Fibroblast of mammary gland (primary cell): ENCODE measurements around the gene TUBB.

Source experiments
- DNase-seq: peaks from one replicate; pipeline ENCODE4 v3.0.0-alpha.2; 2010; ENCODE audit warnings: low read depth
- H3K4me3 ChIP-seq: 2 replicates; pipeline ENCODE4 v1.5.1; 2011; ENCODE audit warnings: low read depth, mild to moderate bottlenecking, low read length, moderate library complexity; ENCODE audit not compliant: control insufficient read depth
- CTCF ChIP-seq: conservative IDR thresholded peaks from 2 replicates; pipeline ENCODE4 v1.5.1; 2011; ENCODE audit warnings: low read depth, low read length, inconsistent platforms; ENCODE audit not compliant: control insufficient read depth, insufficient read depth

The TUBB gene

GRCh38 chr6:30725713-30726505 is 5.8 kb downstream of the TUBB start:
- H3K4me3 ChIP-seq = no peak overlapping the region
- TF ChIP-seq CTCF = no peak
- peak; percentile 69 for DNase-seq

- TF ChIP-seq CTCF = no peak
- no peak for DNase-seq
- no peak overlapping the region for H3K4me3 ChIP-seq
Observed at GRCh38 chr6:30726506-30727413, 6.6 kb downstream of the TUBB start.

DNA sequence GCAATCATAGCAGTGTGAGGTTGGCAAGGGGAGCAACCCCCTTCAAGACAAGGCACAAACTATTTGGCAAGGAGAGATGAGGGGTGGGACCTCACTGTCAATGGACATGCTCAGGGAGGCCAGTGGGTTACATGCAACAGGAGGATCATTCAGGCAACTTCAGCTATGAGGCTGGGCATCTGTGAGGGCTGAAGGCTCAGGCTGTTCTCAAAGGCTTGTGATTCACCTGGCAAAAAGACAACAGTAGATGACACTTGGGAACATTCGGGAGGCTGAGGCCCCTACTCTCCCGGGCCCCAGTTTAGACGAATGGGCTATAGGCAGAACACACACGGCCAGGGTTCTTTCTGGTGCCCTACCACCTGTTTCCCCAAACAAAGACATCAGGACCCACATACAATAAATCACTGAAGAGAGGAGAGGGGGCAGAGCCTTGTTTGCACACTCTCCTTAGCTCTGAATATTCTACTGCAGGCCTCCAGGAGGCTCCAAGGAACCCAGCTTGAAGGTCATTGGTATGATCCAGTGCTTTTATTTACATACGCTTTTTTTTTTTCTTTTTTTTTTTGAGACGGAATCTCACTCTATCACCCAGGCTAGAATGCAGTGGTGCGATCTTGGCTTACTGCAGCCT is 7.9 kb downstream of the TUBB start:
- H3K4me3 ChIP-seq = no peak overlapping the region
- peak; percentile 71 for DNase-seq
- peak; percentile 45 for TF ChIP-seq CTCF

DNA sequence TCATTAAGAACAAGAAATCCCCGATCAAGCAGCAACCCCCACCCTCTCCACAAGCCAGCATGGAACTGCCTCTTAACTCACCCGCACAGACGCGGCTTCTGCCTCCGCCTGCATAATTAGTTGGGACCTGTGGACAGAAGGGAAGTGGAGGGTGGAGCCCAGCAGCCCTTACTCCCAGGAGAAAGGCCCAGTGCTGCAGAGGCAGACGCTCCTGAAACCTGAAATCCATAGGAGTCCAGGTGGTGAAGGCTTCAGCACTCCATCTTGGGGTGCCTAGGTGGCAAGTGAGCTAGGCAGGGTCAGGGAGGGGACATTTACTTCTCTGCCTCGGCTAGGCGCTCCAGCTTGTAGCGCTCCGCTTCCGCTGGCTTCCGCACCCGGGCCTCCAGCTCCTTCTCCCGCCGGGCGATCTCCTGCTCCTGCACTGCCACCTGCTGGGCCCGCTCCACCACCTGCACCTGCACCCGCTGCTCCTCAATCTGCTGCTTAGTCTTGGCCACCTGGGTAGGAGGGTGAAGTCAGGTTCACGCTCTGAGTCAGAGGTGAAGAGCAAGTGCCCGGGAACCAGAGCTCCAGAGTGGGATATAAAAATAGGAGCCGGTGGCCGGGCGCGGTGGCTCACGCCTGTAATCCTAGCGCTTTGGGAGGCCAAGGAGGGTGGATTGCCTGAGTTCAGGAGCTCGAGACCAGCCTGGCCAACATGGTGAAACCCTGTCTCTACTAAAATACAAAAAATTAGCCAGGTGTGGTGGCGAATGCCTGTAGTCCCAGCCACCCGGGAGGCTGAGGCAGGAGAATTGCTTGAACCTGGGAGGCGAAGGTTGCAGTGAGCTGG is 10.7 kb downstream of the TUBB start:
- peak; percentile 26 for TF ChIP-seq CTCF
- no peak overlapping the region for H3K4me3 ChIP-seq
- DNase-seq = peak; percentile 41

DNA sequence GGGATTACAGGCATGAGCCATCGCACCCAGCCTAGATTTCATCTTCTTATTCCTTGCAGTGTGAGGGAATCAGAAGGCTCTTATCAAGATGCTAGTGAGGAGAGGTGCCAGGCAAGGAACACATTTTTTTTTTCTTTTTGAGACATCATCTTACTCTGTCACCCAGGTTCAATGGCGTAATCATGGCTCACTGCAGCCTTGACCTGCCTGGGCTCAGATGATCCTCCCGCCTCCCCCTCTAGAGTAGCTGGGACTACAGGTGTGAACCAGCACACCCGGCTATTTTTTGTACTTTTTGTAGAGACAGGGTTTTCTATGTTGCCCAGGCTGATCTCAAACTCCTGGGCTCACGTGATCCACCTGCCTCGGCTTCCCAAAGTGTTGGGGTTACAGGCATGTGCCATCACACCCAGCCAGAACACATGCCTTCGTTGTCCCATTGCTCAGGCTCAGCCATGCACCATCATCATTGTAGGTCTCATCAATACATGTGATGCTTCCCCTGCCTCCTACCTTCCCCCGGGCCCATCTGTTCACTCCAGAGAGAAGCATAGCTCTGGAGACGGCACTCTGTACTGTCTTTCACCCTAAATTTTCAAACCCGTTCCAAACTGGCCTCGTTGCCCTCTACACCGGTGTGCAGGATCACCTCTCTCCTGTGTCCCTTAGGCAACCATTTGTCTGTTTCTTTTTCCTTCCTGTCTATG is 12.2 kb downstream of the TUBB start:
- no peak for TF ChIP-seq CTCF
- DNase-seq = no peak
- H3K4me3 ChIP-seq = no peak overlapping the region
